ENCODE measurements around the gene MEI1.
"Not testable (repeated sequence)": the region's sequence is repeated elsewhere in the genome, so short reads cannot be mapped to it uniquely, and the experiment has no call there.

Gene MEI1

GRCh38 chr22:41826021-41826420, 126.7 kb downstream of the MEI1 start:
- no peak for DNase-seq

- DNase-seq, result no peak
These were observed 127.4 kb downstream of the MEI1 start for GRCh38 chr22:41826430-41827383.

GRCh38 chr22:41827671-41828070, 128.4 kb downstream of the MEI1 start:
- DNase-seq, result no peak

DNA sequence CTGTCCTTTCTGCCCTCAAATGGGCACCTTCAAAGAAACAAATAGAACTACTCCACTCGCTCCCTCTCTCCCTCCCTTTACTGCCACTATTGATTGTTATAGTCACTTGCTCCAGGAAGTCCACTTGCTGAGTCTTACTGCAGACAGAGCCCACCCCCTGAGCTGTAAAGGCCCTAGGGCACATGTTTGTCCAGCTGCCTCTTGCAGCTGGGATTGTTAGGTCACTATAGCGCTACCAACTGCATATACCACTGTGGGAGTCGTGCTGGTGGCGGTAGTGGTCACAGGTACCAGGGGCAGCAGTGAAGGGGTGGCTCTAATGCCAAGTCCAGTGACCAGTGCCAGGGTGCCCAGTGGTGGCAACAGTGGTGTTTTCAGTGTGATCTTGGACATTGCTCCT, 129.2 kb downstream of the MEI1 start:
- DNase-seq, result no peak

DNA sequence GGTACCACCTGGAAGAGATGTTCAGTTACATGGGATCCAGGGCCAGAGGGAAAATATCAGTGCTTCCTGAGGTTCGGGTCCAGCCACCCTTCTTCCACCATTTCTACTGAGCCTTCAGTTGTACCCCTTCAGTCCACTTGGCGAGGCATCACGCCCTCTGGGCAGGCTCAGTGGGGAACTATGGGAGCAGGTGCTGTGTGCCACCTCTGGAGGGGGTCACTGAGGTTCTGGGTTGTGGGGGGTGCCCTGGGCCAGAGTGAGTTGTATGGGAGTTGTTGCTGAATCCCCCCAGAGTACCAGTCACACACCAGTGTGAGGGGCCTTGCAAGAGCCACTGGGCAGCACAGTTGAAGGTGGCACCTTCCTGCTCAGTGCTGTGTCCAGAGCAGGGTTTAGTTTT, 130.9 kb downstream of the MEI1 start:
- DNase-seq, result no peak

GRCh38 chr22:41831383-41831782, 132.1 kb downstream of the MEI1 start:
- no peak for DNase-seq

- no peak for DNase-seq
These were observed 132.7 kb downstream of the MEI1 start for GRCh38 chr22:41831828-41832552.

GRCh38 chr22:41832553-41833368, 133.5 kb downstream of the MEI1 start, which contains the start of gene SREBF2:
Gene SREBF2, plus strand, starts transcription at chr22:41833105. Its CDS starts 166 bp downstream, at chr22:41833271.
- DNase-seq, result peak; percentile 95

GRCh38 chr22:41833369-41834004, 134.2 kb downstream of the MEI1 start:
- peak; percentile 9 for DNase-seq

GRCh38 chr22:41834005-41834944, 135.0 kb downstream of the MEI1 start:
- DNase-seq, result no peak

DNA sequence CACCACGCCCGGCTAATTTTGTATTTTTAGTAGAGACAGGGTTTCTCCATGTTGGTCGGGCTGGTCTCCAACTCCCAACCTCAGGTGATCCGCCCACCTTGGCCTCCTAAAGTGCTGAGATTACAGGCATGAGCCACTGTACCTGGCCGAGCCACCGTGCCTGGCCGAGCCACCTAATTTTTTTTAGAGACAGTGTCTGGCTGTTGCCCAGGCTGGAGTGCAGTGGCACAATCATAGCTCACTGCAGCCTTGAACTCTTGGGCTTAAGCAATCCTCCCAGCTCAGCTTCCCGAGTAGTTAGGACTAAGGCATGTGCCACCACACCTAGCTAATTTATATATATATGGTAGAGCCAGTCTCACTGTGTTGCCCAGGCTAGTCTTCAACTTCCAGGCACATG, 136.2 kb downstream of the MEI1 start:
- not testable (repeated sequence) for DNase-seq

DNA sequence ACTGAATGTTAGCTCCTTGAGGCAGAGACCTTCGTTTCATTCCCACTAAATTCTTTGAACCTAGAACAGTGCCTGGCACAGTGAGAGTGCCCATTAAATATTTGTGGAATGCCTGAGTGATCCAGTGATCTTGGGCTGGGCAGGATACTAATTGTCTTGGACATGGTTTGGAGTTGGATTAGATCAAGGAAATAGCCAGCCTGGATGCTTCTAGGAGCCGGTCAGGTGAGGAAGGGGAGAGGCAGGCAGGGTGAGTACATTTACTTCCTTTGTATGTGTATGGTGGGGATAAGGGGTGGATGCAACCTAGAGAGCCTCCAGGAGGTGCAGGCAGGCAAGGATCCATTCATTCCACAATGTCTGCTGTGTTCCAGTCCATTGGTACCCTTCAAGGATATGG, 137.2 kb downstream of the MEI1 start:
- no peak for DNase-seq

- DNase-seq, result no peak
These were observed 139.7 kb downstream of the MEI1 start for GRCh38 chr22:41838842-41839618.

DNA sequence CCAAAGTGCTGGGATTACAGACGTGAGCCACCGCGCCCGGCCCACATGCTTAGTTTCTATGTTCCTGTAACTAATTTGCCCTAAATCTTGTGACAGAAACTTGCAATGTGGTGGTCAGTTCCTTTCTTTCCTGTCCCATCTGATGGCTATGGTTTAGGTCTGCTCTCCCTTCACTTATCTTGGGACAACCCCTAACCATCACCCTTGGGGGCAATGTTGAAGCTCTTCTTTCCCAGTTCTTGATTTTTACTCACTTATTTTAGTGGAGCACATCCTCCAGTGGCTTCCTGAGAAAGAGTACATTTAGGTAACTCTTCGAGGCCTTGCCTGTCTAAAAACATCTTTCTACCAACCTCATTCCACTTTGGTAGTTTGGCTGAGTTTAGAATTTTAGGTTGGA, 140.9 kb downstream of the MEI1 start:
- DNase-seq, result no peak

- no peak for DNase-seq
These were observed 141.9 kb downstream of the MEI1 start for GRCh38 chr22:41841085-41841712.

DNA sequence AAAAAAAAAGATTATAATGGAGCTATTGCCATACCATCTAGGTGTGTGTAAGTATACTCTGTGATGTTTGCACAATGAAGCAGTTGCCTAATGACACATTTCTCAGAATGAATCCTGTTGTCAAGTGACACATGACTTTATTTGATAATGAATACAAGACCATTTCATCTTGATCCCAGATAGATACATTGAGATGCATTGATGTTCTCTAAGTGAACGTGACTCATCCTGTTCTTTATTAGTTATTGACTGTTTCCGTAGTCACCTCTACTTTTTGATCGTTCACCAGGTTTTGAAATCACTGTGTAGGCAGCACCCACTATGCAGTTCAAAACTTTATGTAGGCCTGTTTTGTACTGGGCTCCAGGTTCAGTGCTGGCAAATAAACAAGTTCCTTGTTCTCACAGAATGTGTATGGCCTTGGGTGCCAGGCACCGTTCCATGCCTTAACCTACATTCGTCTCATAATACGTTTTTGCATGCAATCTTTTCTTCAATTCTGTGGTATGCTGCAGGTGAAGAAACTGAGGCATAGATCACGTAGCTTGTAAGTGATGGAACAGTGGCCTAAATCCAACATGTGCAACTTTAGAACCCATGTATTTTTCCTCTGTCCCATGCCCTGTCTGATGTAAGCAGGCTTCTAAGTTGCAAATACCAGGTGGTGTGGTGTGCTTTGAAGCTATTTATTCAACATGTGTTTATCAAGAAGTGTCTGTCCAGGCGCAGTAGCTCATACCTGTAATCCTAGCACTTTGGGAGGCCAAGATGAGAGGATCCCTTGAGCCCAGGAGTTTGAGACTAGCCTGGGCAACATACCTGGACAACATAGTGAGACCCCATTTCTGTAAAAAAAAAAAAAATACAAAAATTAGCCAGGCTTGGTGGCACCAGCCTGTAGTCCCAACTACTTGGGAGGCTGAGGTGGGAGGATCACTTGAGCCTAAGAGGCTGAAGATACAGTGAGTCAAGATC, 144.0 kb downstream of the MEI1 start:
- no peak for DNase-seq

GRCh38 chr22:41844036-41844435, 144.7 kb downstream of the MEI1 start:
- no peak for DNase-seq

- DNase-seq, result no peak
These were observed 145.2 kb downstream of the MEI1 start for GRCh38 chr22:41844513-41844912.
